HG03354 (cell line): ENCODE results near the gene LRRC41.
"Not testable (repeated sequence)": the region's sequence is repeated elsewhere in the genome, so short reads cannot be mapped to it uniquely, and the experiment has no call there.

Source experiments
- ATAC-seq: cut with Tn5 transposase; IDR thresholded peaks from one replicate; pipeline ENCODE4 v1.9.1; 2021; ENCODE audit warnings: mild to moderate bottlenecking; ENCODE audit not compliant: unreplicated experiment, poor library complexity, severe bottlenecking

The LRRC41 gene

GRCh38 chr1:46325285-46326076, 22.1 kb upstream of the LRRC41 start:
- ATAC-seq, result peak; percentile 62

DNA sequence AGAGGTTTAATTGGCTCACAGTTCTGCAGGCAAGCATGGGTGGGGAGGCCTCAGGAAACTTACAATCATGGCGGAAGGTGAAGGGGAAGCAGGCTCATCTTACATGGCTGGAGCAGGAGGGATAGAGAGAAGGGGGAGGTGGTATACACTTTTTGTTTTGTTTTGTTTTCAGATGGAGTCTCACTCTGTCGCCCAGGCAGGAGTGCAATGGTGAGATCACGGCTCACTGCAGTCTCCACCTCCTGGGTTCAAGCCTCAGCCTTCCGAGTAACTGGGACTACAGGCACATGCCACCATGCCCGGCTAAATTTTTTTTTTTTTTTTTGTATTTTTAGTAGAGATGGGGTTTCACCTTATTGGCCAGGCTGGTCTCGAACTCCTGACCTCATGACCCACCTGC, 18.8 kb upstream of the LRRC41 start:
- not testable (repeated sequence) for ATAC-seq

- not testable (repeated sequence) for ATAC-seq
Observed at GRCh38 chr1:46319960-46320914, 16.8 kb upstream of the LRRC41 start.

DNA sequence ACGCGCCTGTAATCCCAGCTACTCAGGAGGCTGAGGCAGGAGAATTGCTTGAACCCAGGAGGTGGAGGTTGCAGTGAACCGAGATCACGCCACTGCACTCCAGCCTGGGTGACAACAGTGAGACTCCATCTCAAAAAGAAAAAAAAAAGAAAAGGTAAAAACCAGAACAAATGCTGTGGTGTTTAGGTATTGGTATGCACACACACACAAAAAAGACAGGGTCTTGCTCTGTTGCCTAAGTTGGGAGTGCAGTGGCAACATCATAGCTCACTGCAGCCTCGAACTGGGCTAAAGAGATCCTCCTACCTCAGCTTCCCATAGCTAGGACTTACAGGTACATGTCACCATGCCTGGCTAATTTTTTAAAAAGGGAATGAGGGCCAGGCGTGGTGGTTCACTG, 15.9 kb upstream of the LRRC41 start:
- ATAC-seq, result not testable (repeated sequence)

GRCh38 chr1:46317323-46317722, 13.9 kb upstream of the LRRC41 start:
- no peak for ATAC-seq

DNA sequence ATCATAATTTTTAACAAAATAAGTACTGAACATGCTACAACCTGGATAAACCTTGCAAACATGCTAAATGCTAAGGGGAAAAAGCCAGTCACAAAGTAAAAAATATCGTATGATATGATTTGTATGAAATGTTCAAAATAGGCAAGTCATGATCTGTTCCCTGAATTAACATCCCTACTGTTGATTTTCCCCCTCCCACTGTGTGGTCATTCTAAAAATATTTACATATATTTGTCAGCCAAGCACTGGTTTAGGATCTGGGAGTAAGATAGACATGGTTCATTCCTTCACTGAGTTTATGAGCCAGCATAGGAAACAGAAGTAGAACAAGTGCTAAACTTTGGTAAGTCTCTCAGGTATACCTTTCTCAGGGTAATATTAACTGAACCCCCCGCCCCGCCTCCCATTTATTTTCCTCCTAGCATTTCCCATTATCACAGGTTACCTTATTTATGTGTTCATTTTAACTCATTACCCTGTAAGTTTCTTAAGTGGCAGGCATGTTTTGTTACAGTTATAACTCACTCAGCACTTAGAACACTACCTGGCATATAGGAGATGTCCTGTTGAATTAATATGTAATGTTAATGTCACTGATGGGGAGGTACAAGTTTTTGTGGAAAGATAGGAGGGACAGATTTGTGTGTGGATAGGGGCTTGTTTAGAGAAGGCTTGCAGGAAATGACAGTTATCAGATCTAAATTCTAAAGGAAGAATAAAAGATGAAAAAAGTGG, 12.4 kb upstream of the LRRC41 start:
- no peak for ATAC-seq

DNA sequence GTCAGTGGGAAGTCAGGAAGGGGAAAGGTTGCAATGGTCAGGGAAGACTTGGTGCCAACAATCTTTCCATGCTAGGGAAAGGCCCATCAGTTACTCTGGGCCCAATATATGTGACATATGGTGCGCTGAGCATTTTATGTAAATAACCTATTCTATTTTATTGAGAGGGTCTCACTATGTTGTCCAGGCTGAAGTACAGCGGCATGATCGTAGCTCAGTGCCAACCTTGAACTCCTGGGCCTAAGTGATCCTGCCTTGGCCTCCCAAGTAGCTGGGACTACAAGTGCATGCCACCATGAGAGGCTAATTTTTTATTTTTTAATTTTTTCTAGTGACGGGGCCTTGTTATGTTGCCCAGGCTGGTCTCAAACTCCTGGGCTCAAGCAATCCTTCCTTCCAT, 6.9 kb upstream of the LRRC41 start:
- ATAC-seq, result no peak

DNA sequence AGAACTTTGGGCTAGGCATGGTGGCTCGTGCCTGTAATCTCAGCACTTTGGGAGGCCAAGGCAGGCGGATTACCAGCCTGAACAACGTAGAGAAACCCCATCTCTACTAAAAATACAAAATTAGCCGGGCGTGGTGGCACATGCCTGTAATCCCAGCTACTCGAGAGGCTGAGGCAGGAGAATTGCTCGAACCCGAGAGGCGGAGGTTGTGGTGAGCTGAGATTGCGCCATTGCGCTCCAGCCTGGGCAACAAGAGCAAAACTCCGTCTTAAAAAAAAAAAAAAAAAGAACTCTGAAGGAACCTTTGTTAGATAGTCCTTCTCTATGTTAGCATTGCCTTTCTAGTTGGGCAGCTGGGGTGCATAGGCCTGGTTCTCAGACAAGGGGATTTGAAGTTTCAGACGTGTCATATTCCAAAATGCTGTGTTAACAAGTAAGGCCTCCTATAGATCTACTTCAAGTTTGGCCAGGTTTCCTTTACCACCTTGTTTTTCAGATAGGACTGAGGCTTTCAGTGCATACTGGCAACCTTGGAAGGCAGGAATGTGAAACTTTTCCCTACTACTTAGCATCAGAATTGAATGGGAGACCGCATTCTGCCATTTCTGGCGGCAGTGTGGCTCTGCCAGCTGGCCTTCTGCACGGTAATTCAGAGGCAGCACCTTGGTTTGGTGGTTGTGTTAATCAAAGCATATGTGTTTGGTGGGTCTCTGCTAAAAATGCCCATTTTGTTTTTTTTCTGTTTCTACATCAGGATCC, 6.2 kb upstream of the LRRC41 start:
- no peak for ATAC-seq

DNA sequence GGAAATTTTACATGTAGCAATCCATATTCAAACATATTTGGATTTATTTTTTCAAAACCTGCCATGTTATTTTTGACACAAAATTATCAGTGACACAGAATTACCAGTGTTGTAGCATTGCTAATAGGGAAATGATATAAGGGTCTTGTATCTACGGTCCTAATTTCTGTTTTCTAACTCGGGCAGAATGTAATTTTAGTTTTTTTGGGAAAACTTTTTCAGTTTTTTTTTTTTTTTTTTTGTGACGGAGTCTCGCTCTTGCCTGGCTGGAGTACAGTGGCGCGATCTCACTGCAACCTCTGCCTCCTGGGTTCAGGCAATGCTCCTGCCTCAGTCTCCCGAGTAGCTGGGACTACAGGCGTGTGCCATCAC, 2.7 kb upstream of the LRRC41 start:
- no peak for ATAC-seq

GRCh38 chr1:46303872-46304326, 483 bp upstream of the LRRC41 start:
- no peak for ATAC-seq

DNA sequence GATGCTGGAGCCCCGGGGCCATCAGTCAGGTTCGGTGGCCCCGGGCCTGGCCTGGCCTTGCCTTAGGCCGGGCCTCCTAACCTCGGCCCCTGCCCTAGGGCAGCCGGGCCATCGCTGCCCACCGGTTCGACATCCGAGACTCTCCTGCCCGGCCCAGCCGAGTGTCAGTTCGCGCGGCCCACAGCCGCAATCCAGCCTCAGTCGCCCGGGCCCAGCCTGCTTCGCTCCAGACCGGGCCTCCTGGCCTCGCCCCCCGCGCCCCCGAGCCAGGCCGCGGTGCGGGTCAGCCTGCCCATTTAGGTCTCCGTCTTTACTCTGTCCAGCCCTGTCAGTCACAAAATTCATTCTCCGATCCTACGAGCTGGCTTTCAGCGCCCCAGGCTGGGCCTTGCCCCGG, 777 bp downstream of the LRRC41 start:
- peak; percentile 16 for ATAC-seq

- peak; percentile 35 for ATAC-seq
Observed at GRCh38 chr1:46301808-46302640, 1.4 kb downstream of the LRRC41 start.

- ATAC-seq, result no peak
Observed at GRCh38 chr1:46301406-46301807, 2.0 kb downstream of the LRRC41 start.

DNA sequence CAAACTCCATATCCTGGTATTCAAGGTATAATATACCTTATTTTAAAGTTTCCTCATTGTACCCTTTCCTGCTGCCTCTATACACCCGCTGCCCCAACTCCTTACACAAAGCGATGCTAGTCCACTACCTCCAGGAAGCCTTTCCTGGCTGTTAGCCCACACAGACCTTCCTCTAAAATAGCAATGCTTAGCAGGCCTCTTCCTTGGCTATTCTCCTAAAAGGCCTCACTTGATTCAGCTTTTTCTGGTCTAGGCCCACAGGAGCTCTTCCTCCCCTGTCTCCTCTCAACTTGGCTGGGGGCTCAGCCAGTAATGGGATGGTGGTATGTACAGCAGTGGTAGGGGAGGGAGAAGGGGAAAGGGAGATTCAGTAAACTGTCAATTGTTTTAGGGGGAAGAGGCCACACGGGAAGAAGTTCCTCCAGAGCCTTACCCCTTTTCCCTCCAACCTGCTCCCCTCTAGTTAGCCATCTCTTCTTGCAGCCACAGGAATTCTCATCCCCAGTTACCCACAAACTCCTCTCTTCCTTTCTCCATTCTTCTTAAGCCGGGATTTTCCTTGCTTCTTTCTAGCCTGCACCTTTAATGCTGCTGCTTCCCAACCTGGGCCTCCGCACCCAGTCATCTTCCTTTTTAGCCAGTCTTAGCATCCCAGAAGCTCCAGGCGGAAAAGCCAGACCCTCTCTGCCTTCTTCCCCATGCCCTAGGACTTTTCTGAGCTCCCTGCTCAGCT, 2.6 kb downstream of the LRRC41 start:
- ATAC-seq, result no peak

DNA sequence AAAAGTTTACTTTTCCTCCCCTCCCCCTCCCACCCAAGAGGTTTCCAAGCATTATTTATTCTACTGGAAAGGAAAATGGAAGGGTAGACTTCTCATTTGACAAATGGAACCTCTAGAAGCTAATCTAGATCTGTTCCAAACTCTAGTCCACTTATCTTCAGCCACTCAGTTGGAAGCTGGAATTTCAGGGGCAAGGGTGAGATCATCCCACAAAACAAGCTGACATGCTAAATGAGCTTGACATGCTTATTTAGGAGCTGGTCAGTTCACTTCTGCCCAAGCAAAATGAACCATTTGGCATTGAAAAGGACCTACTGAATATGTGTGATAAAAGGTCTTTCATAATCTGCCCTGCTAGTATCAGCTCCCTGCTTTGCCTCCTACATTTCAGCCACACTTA, 5.0 kb downstream of the LRRC41 start:
- ATAC-seq, result no peak

GRCh38 chr1:46295306-46295705, 8.1 kb downstream of the LRRC41 start:
- ATAC-seq, result no peak

GRCh38 chr1:46289976-46290375, 13.4 kb downstream of the LRRC41 start:
- ATAC-seq, result no peak

- ATAC-seq, result no peak
Observed at GRCh38 chr1:46289134-46289494, 14.3 kb downstream of the LRRC41 start.
